Panc1 (cell line): ENCODE measurements around the gene OR8B4. TPM values are rescaled to one million over a fixed set of nuclear protein-coding genes. Genes with fewer than 3 reads are reported as not detected.

Source experiments
- ATAC-seq: fragments of 200-7000 bp; cut with Tn5 transposase; 2 replicates; pipeline ENCODE4 v1.9.1; 2020; ENCODE audit warnings: mild to moderate bottlenecking, moderate library complexity
- BruUV-seq: library from RNA; stranded (reverse); fragments of 400-500 nt; replicated peaks from 2 replicates; lab custom pipeline; 2021; lab: Mats Ljungman, UMichigan
- CTCF ChIA-PET: fragments of 300-600 bp; sonication (Branson Sonifier 250); formaldehyde crosslinking; loops from one replicate; lab custom pipeline; 2022; ENCODE audit warnings: antibody characterized with exemption; lab: Charles Lee
- POLR2A ChIA-PET: fragments of 300-600 bp; sonication (Branson Sonifier 250); formaldehyde crosslinking; loops from one replicate; lab custom pipeline; 2022; ENCODE audit warnings: antibody characterized with exemption; lab: Charles Lee
- DNase-seq: peaks from one replicate; pipeline ENCODE4 v3.0.0-alpha.2; 2010; ENCODE audit warnings: low read depth, low spot score
- H3K27ac ChIP-seq: 2 replicates; pipeline ENCODE4 v1.5.1; 2011; ENCODE audit warnings: mild to moderate bottlenecking, low read length, inconsistent platforms
- H3K27me3 ChIP-seq: fragments of 200-500 bp; sonication (Bioruptor generic); 2 replicates; pipeline ENCODE4 v1.6.0; 2014; ENCODE audit warnings: low read length, inconsistent platforms; ENCODE audit not compliant: control insufficient read depth, insufficient read depth
- H3K36me3 ChIP-seq: fragments of 200-500 bp; sonication (Bioruptor generic); 2 replicates; pipeline ENCODE4 v1.5.1; 2014; ENCODE audit warnings: inconsistent platforms, mild to moderate bottlenecking, low read length, moderate library complexity; ENCODE audit not compliant: control insufficient read depth, insufficient read depth
- H3K4me1 ChIP-seq: 2 replicates; pipeline ENCODE4 v1.5.1; 2011; ENCODE audit warnings: inconsistent platforms, mild to moderate bottlenecking, low read length, moderate library complexity; ENCODE audit not compliant: control insufficient read depth, insufficient read depth
- H3K4me3 ChIP-seq, 2 experiments: 2 replicates each; pipeline ENCODE4 v1.5.1; 2011 to 2012; ENCODE audit warnings: low read depth in 2 of 2, low read length in 2 of 2, mild to moderate bottlenecking in 2 of 2, inconsistent platforms in 1 of 2, moderate library complexity in 1 of 2
- H3K9me3 ChIP-seq: fragments of 200-500 bp; sonication (Bioruptor generic); 2 replicates; pipeline ENCODE4 v1.5.1; 2014; ENCODE audit warnings: low read depth, mild to moderate bottlenecking, inconsistent platforms, low read length, moderate library complexity; ENCODE audit not compliant: control insufficient read depth, insufficient read depth
- CTCF ChIP-seq: fragments of 450-650 bp; IDR thresholded peaks from 2 replicates; pipeline ENCODE4 v1.5.1; 2017; ENCODE audit warnings: mild to moderate bottlenecking
- POLR2AphosphoS5 ChIP-seq: IDR thresholded peaks from 2 replicates; pipeline ENCODE4 v1.6.1; 2012; ENCODE audit warnings: mild to moderate bottlenecking, low read depth, low read length, moderate library complexity
- REST ChIP-seq, 2 experiments: IDR thresholded peaks; 2 replicates each; pipeline ENCODE4 v1.6.1; 2011 to 2012; ENCODE audit warnings: low read depth in 2 of 2, control low read depth in 1 of 2, low read length in 1 of 2, mild to moderate bottlenecking in 1 of 2, moderate library complexity in 1 of 2; ENCODE audit not compliant: insufficient read depth in 1 of 2
- SIN3A ChIP-seq: IDR thresholded peaks from 2 replicates; pipeline ENCODE4 v1.6.1; 2012; ENCODE audit warnings: low read depth, mild to moderate bottlenecking, low read length, moderate library complexity, borderline replicate concordance; ENCODE audit not compliant: insufficient read depth
- TCF7L2 ChIP-seq: IDR thresholded peaks from 2 replicates; pipeline ENCODE4 v1.6.1; 2011; ENCODE audit warnings: mild to moderate bottlenecking, low read depth, low read length, inconsistent platforms
- in situ Hi-C: cut with HindIII; loops from 2 replicates; pipeline ENCODE4 v1.10.0; 2016; ENCODE audit warnings: low sequenced_read_pairs, low pct_unique_long_range_greater_than_20kb
- intact Hi-C: fragments of 100-400 bp; cut with micrococcal nuclease; formaldehyde crosslinking; loops from one replicate; pipeline ENCODE4 v1.10.0; 2022; ENCODE audit not compliant: unreplicated experiment
- total RNA-seq: library from RNA; stranded (reverse); gene quantifications from one replicate; pipeline ENCODE4 v1.2.1, GENCODE V29; 2021; ENCODE audit not compliant: unreplicated experiment

OR8B4 gene
- total RNA-seq, 1 experiment from 2014 or later, result not detected

GRCh38 chr11:124441081-124441480, 16.4 kb upstream of the OR8B4 start:
- BruUV-seq, result no TSS peak
- in situ Hi-C loops, result no loop called here
- Histone ChIP-seq H3K27me3 (peaks cover 4% of the 10 kb centered on the region), H3K4me3 (no peak overlapping the region), H3K4me1 (no peaks in the 10 kb centered on the region), H3K27ac (no peak overlapping the region), H3K36me3 (no peaks in the 10 kb centered on the region), H3K9me3 (no peaks in the 10 kb centered on the region)
- POLR2A ChIA-PET, result no interaction called here
- DNase-seq (no peak), ATAC-seq (no peak)
- CTCF ChIA-PET, result no interaction called here
- TF ChIP-seq SIN3A (no peak), CTCF (no peak), POLR2AphosphoS5 (no peak), REST (IDR thresholded peaks at IDR 0.05; ENCODE audit: insufficient read depth in 1 of 2, low read depth in 2 of 2, low read length in 1 of 2) (no peak), TCF7L2 (no peak)
- intact Hi-C loops, result no loop called here

- in situ Hi-C loops (no loop called here), intact Hi-C loops (no loop called here)
- Histone ChIP-seq H3K4me1 (no peaks in the 10 kb centered on the region), H3K36me3 (no peaks in the 10 kb centered on the region), H3K27me3 (peaks cover 4% of the 10 kb centered on the region), H3K9me3 (no peaks in the 10 kb centered on the region), H3K4me3 (no peak overlapping the region), H3K27ac (no peak overlapping the region)
- BruUV-seq, result no TSS peak
- no peak for TF ChIP-seq CTCF
- DNase-seq, result no peak
- CTCF ChIA-PET, result no interaction called here
- ATAC-seq, result no peak
- POLR2A ChIA-PET, result no interaction called here
These were observed 15.9 kb upstream of the OR8B4 start for GRCh38 chr11:124440608-124441007.
